Stimulated activated CD8-positive, alpha-beta memory T cell treated with anti-CD3 and anti-CD28 coated beads, Interleukin-4, amount 100 ng/mL, for 24 hours (primary cell): ENCODE data around the gene YAF2.
A peak's percentile ranks its signal among the peaks of the same experiment; 100 is the strongest.
"Not testable (repeated sequence)": the region's sequence is repeated elsewhere in the genome, so short reads cannot be mapped to it uniquely, and the experiment has no call there.

Experiments
- DNase-seq: peaks from one replicate; pipeline ENCODE4 v3.0.0-alpha.2; 2020; ENCODE audit warnings: low read depth

Gene YAF2

GRCh38 chr12:42255221-42255865 is 17.3 kb upstream of the YAF2 start:
- DNase-seq: no peak

DNA sequence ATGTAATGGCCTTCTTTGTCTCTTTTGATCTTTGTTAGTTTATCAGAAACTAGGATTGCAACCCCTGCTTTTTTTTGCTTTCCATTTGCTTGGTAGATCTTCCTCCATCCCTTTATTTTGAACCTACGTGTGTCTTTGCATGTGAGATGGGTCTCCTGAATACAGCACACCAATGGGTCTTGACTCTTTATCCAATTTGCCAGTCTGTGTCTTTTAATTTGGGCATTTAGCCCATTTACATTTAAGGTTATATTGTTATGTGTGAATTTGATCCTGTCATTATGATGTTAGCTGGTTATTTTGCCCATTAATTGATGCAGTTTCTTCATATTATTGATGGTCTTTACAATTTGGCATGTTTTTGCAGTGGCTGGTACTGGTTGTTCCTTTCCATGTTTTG is 14.6 kb upstream of the YAF2 start:
- DNase-seq: not testable (repeated sequence)

GRCh38 chr12:42249033-42249432 is 11.0 kb upstream of the YAF2 start:
- DNase-seq: not testable (repeated sequence)

GRCh38 chr12:42240131-42240750 is 2.2 kb upstream of the YAF2 start:
- DNase-seq: no peak

DNA sequence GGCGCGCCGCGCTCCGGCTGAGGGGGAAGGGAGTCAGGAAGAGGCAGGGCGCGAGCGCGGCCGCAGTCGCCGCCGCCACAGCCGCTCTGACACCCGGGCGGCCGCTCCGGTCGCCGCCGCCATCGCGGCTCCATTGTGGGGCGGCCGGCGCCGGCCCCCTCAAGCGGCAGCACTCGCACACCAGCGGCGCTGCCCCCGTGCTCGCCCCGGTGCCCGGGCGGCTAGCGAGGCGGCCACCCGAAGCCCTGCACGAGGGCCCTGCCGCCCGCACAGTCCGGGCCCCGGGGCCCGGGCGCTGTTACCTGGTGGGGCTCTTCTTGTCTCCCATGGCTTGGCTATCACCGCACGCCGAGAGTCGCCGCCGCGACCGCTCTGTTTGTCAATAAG is 202 bp downstream of the YAF2 start:
- no peak for DNase-seq

- peak; percentile 54 for DNase-seq
Measured at GRCh38 chr12:42237052-42237852, 796 bp downstream of the YAF2 start.

DNA sequence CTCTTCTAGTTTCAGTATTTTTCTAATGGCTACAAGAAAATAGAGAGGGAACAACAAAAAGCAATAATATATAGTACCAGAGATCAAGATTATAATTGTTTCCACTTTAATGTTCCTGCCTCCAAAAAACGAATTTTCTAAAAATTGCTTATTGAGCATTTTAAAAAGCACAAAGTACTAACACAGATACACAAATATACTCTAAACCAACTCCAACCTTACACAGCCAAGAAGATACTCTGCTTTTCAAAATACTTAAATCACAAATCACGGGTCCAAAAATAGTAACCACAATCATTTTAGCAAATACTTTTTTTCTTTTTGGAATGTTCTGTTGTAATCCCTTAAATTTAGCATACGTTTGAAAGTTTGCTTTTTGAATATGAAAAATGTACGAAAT is 2.0 kb downstream of the YAF2 start:
- DNase-seq: no peak

DNA sequence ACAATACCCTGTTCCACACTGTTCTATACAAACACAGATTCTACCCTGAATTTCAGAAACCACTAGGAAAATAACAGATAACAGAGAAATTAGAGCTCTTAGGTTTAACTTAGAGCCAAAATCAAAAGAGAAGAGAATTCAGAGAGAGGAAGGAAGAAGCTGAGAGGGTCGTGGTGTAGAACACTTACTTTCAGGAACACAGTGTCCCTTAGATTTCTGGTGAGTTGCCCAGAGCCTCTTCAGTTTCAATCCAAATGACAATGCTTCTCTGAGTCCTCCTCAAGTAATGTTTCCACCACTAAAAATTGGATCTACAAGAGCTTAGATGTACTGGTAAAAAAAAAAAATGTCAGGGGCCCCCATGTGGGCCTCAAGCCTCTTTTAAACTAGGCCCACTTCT is 2.6 kb downstream of the YAF2 start:
- DNase-seq: no peak

DNA sequence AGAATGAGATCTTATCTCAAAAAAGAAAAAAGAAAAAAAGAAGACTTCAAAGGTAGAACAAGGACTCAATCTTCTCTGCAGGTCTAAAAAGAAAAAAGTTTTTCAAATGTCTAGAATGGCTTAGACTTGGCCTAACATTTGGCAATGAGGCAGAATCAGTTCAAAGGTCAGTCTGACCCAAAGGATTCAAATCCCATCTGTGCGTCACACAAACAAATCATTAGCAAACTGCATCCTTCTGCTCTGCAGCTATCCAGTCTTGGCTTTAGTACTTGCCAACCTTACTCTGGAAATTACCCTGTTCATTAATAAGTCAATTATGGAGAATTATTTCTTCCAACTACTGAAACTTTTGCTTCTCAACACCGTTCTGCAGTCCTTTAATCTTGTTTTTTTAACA is 3.1 kb downstream of the YAF2 start:
- DNase-seq: no peak

DNA sequence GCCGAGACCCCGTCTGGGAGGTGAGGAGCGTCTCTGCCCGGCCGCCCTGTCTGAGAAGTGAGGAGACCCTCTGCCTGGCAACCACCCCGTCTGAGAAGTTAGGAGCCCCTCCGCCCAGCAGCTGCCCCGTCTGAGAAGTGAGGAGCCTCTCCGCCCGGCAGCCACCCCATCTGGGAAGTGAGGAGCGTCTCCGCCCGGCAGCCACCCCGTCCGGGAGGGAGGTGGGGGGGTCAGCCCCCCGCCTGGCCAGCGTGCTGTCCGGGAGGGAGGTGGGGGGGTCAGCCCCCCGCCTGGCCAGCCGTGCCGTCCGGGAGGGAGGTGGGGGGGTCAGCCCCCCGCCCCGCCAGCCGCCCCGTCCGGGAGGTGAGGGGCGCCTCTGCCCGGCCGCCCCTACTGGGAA is 10.5 kb downstream of the YAF2 start:
- DNase-seq: not testable (repeated sequence)

- not testable (repeated sequence) for DNase-seq
Measured at GRCh38 chr12:42224501-42224900, 13.5 kb downstream of the YAF2 start.

DNA sequence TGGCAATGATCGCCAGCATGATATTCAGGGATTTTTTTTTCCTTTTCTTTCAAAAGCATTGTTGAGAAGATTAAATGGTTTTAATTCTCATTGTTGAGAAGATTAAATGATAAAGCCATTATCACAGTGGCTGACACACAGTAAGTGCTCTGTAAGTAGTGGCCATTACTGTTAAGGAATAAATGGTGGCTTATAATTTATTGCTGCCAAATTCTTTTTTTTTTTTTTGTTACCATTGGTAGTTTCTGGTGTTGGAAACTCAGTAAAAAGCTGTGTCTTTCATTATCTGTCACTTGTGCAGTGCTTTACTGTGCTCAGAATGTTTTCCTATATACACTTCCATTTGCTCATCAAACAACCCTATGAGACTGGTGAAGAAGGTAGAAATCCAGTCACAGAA is 15.3 kb downstream of the YAF2 start:
- DNase-seq: no peak

GRCh38 chr12:42221726-42222125 is 16.3 kb downstream of the YAF2 start:
- DNase-seq: no peak

DNA sequence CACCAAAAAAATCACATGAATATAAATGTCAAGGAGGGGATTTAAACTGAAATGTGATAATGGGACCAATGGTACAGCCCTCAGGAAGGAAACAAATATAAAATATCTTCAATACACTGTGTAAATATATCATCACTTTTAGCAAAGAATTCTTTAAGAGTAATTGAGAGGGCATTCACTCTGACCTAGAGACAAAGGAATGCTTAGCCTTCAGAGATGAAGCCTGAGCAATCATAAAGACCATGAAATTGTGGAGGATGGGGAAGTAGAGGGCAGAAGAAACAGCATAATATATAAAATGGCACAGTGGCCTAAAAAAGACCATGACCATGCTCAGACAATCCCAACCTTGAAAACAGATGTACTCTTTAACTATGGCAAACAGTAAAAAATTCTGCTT is 20.4 kb downstream of the YAF2 start:
- no peak for DNase-seq

DNA sequence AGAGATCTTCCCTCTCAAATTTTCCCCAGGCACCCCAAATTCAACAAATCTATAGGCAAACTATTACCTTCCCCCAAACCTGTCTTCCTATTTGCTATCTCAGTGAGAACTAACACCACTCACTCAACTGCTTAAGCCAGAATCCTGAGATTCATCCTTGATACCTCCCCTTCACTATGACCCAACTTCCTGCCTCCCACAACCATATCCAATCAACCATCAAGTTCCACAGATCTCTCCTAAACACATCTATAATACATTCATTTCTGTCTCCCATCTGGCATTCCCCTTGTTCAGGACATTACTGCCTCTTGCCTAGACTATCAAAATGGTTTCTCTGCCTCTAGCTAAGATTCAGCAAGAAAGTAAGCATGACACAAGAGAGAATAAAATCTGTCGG is 21.3 kb downstream of the YAF2 start:
- DNase-seq: no peak

- DNase-seq: not testable (repeated sequence)
Measured at GRCh38 chr12:42215759-42216158, 22.3 kb downstream of the YAF2 start.

- no peak for DNase-seq
Measured at GRCh38 chr12:42213954-42214426, 24.1 kb downstream of the YAF2 start.

DNA sequence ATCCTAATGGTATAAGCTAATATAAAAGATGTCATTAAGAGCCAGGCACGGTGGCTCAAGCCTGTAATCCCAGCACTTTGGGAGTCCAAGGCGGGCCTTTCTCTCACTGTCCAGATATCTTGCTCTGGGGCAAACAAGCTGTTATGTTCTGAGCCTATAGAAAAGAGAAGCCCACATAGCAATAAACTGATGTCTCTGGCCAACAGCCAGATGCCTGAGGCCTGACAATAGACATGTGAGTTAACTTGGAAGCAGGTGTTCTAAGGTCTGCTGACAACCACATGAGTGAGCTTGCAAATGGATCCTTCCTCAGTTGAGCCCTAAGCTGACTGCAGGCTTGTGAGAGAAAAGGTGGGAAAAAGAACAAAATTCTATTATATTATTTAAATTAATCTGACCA is 25.0 kb downstream of the YAF2 start:
- DNase-seq: no peak

GRCh38 chr12:42208574-42208973 is 29.5 kb downstream of the YAF2 start:
- no peak for DNase-seq

GRCh38 chr12:42204819-42205218 is 33.2 kb downstream of the YAF2 start:
- no peak for DNase-seq

DNA sequence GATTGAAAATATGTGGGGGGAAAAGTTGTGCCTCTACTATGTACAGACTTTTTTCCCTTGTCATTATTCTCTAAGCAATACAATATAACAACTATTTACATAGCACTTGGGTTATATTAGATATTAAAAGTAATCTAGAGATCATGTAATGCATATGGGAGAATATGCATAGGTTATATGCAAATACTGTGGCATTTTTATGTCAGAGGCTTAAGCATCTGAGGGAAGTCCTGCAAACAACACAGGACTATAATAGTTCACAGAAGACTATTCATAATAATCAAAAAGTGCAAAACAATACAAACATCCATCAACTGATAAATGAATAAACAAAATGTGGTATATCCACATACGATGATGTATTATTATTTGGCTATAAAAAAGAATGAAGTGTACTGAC is 33.7 kb downstream of the YAF2 start:
- DNase-seq: no peak

DNA sequence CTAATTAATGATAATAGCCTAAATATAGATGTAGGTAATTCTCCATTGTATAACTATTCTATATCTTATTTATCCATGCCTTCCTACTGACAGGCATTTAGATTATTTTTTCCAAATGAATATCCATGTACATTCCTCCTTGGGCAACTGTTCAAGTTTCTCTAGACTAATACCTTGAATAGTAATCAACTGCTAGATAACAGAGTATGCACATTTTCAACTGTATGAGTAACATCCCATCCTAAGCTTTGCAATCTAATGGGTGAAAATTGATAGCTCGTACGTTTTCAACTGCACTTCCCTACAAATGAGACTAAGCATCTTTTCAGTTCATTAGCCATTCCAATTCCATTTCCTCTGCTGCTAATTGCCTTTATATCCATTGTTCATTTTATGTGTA is 37.0 kb downstream of the YAF2 start:
- DNase-seq: no peak

DNA sequence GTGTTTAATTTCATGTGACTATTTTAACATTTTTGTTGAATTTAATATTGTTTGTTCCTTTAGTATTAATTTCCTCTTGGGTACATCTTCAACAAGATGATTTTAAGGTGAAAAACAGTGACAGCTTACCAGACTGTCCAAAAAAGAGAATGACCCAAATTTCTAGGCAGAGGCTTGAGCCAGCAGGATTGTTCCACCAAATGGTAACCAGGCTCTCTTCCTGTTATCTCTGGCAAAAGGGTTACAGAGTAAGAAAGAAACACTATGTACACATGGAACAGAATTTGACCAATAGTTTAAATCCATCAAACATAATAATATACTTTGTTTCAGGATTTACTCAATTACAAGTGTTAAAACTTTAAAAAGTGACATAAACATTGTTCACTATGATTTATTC is 39.0 kb downstream of the YAF2 start:
- DNase-seq: no peak
